Measurements from ENCODE around the gene VAV3. TPM values are rescaled to one million over a fixed set of nuclear protein-coding genes. Genes with fewer than 3 reads are reported as not detected.

The VAV3 gene
- total and polyA plus RNA-seq, 10 of the 15 experiments (the other 5 are each of a cell fraction or from before 2014, with no cell fraction given) = 0.84 to 5.5 (median 3.4) TPM

DNA sequence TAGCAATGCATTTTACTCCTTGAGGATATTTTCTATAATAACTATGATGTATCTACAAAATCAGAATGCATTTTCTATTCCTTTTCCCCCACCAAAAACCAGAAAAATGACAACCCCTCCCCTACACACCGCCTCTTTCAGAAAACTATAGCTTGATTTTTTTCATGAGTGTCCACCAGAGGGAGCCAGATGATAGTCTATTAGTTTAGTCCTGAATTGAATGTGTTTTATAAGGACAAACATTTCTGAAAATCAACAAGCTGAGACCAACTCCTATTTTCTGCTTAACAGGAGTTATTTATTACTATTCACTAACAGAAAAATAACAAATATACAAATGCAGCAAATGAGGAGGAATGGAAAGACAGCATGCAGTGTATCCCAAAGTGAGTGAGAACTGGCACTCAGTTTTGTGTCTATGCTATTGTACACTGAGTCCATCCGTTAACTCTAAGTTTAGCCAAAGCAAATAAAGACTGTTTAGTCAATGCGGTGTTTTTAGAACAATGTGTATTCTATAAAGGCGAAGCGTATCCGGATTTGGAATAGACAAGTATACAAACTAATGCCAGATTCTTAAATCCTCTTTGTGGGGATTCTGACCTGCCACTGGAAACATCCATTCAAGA is 182.6 kb downstream of the VAV3 start:
- ATAC-seq (0 out of 3 replicates have a peak, but pooled peaks have one; percentile 16), FAIRE-seq (peak; percentile 49), DNase-seq (ENCODE audit: low read depth, low spot score) (no peak)
- H4K20me1 ChIP-seq (ENCODE audit: control insufficient read depth, insufficient read depth) = no peaks in the 10 kb centered on the region
- SMC1A ChIA-PET (ENCODE audit: uncharacterized antibody, unreplicated experiment) = interaction anchor here (0.6 to 12.8 kb wide), 42 partner anchors 9 to 729 kb away, joined by 3 to 461 read pairs (median 4); partner anchors contain the start of gene SLC25A24
- H3K9me3 ChIP-seq (replicated peaks; ENCODE audit: control insufficient read depth, insufficient read depth, low read length) = no peaks in the 10 kb centered on the region
- RAD21 ChIA-PET (ENCODE audit: unreplicated experiment) = interaction anchor here (0.8 to 13.6 kb wide), 31 partner anchors 10 to 862 kb away, joined by 3 to 425 read pairs (median 3); partner anchors contain the start of gene SLC25A24
- TF ChIP-seq RAD21 (IDR thresholded peaks at IDR 0.05; ENCODE audit: insufficient read depth, low read depth, low read length) (peak; percentile 96), HDGF (IDR thresholded peaks at IDR 0.05) (no peak), SMC3 (IDR thresholded peaks at IDR 0.05; ENCODE audit: borderline replicate concordance, low read length) (peak; percentile 91), PAX8 (IDR thresholded peaks at IDR 0.05) (no peak)
- TF ChIP-seq, protein P1, sequence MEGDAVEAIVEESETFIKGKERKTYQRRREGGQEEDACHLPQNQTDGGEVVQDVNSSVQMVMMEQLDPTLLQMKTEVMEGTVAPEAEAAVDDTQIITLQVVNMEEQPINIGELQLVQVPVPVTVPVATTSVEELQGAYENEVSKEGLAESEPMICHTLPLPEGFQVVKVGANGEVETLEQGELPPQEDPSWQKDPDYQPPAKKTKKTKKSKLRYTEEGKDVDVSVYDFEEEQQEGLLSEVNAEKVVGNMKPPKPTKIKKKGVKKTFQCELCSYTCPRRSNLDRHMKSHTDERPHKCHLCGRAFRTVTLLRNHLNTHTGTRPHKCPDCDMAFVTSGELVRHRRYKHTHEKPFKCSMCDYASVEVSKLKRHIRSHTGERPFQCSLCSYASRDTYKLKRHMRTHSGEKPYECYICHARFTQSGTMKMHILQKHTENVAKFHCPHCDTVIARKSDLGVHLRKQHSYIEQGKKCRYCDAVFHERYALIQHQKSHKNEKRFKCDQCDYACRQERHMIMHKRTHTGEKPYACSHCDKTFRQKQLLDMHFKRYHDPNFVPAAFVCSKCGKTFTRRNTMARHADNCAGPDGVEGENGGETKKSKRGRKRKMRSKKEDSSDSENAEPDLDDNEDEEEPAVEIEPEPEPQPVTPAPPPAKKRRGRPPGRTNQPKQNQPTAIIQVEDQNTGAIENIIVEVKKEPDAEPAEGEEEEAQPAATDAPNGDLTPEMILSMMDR (IDR thresholded peaks at IDR 0.05 in 2 of 3, conservative IDR thresholded peaks at IDR 0.05 in 1 of 3; ENCODE audit: control insufficient read depth in 2 of 3, extremely low read depth in 1 of 3, insufficient read depth in 1 of 3, low read depth in 3 of 3, low read length in 3 of 3) = peak; percentile 48 to 67 (median 49); a peak in 5 of 6 replicates
- H2AFZ ChIP-seq (ENCODE audit: control insufficient read depth, low read depth, low read length) = no peak overlapping the region
- POLR2A ChIA-PET = interaction anchor here (1.1 to 3.3 kb wide), 2 partner anchors 344 to 346 kb away, joined by 3 to 16 read pairs; no protein-coding TSS in a partner anchor
- intact Hi-C loops (cut with micrococcal nuclease; ENCODE audit: unreplicated experiment) = loop anchor here (1.0 to 10.0 kb wide), 4 partner anchors 182 to 722 kb away; partner anchors contain the start of gene VAV3
- 38% methylated on average over 6 of the region's 6 CpGs for WGBS (ENCODE audit: insufficient coverage, insufficient replicate concordance, low lambda C conversion rate, missing lambda C conversion rate)
- H3K27ac ChIP-seq (ENCODE audit: control insufficient read depth, insufficient read depth) = no peak overlapping the region
- H3K4me3 ChIP-seq = no peak overlapping the region
- CTCF ChIA-PET = interaction anchor here (0.6 to 14.2 kb wide), 60 partner anchors 9 to 862 kb away, joined by 3 to 568 read pairs (median 4); partner anchors contain the start of gene SLC25A24
- no TSS peak for BruUV-seq (replicated peaks)
- no peaks in the 10 kb centered on the region for H3K79me2 ChIP-seq (ENCODE audit: control insufficient read depth, insufficient read depth, low read length)
- no peak overlapping the region for H3K9ac ChIP-seq (ENCODE audit: control insufficient read depth, insufficient read depth, low read length)
- H3K4me2 ChIP-seq (ENCODE audit: control insufficient read depth, insufficient read depth) = no peak overlapping the region
- H3K27me3 ChIP-seq (replicated peaks in 1 of 2; ENCODE audit: control insufficient read depth in 2 of 2, insufficient read depth in 2 of 2, low read length in 1 of 2) = no peaks in the 10 kb centered on the region
- no peaks in the 10 kb centered on the region for H3K36me3 ChIP-seq (ENCODE audit: control insufficient read depth in 2 of 2, insufficient read depth in 2 of 2, low read length in 1 of 2)
- in situ Hi-C loops (cut with MboI) = loop anchor here (10.0 to 25.0 kb wide), 2 partner anchors 182 to 730 kb away; partner anchors contain the start of gene VAV3
- H3K4me1 ChIP-seq (ENCODE audit: control insufficient read depth, insufficient read depth, low read length) = peaks cover 16% of the 10 kb centered on the region; the same call in 1 of the 2 replicates

Data from GM12878 (cell line).